OCI-LY1 (cell line): ENCODE data around the gene PSME4.

Experiments used
- EZH2 ChIP-seq: fragments of 200-600 bp; sonication (generic), shearing (Covaris generic); IDR thresholded peaks from 2 replicates; pipeline ENCODE4 v1.8.0; 2017; ENCODE audit warnings: borderline replicate concordance, mixed run types, mild to moderate bottlenecking, antibody characterized with exemption, low read length, moderate library complexity, mixed read lengths
- TF ChIP-seq, protein P1 (sequence below): fragments of 200-600 bp; sonication (generic), shearing (Covaris generic); IDR thresholded peaks from 2 replicates; pipeline ENCODE4 v1.5.1; 2017; ENCODE audit warnings: mild to moderate bottlenecking, antibody characterized with exemption, low read length, moderate library complexity, mixed read lengths

GRCh38 chr2:53859206-53860181 is 111.3 kb downstream of the PSME4 start, which contains the start of gene GPR75:
- TF ChIP-seq, protein P1, sequence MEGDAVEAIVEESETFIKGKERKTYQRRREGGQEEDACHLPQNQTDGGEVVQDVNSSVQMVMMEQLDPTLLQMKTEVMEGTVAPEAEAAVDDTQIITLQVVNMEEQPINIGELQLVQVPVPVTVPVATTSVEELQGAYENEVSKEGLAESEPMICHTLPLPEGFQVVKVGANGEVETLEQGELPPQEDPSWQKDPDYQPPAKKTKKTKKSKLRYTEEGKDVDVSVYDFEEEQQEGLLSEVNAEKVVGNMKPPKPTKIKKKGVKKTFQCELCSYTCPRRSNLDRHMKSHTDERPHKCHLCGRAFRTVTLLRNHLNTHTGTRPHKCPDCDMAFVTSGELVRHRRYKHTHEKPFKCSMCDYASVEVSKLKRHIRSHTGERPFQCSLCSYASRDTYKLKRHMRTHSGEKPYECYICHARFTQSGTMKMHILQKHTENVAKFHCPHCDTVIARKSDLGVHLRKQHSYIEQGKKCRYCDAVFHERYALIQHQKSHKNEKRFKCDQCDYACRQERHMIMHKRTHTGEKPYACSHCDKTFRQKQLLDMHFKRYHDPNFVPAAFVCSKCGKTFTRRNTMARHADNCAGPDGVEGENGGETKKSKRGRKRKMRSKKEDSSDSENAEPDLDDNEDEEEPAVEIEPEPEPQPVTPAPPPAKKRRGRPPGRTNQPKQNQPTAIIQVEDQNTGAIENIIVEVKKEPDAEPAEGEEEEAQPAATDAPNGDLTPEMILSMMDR: no peak
- TF ChIP-seq EZH2: no peak
